ENCODE measurements around the gene JAG2.

JAG2 gene

DNA sequence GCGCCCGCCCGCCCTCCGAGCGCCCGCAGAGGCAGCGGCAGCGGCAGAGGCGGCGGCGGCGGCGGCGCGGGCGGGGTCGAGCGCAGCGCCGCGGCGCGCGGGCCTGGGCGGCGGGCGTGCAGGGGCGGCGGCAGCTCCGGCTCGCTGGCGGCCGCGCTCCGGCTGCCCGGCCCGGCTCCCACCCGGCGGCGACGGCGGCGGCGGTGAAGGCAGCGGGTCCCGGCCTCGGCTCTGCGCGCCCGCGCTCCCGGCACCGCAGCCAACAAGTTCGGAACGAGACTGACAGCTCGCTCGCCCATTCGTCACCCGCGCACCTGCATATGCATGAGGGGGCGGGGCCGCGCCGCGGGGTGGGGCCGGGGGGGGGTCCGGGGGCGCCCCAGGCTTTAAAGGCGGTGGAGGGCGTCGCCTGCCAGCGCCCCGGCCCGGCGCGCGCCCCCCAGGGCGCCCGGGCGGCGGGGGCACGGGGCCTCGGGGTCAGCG, at the start of gene JAG2:
TSS of gene JAG2 (minus strand) at position 281 of the 483 bp plus-strand sequence. CDS start 356 bp downstream, outside the sequence.
- DNase-seq = peak; percentile 49

DNA sequence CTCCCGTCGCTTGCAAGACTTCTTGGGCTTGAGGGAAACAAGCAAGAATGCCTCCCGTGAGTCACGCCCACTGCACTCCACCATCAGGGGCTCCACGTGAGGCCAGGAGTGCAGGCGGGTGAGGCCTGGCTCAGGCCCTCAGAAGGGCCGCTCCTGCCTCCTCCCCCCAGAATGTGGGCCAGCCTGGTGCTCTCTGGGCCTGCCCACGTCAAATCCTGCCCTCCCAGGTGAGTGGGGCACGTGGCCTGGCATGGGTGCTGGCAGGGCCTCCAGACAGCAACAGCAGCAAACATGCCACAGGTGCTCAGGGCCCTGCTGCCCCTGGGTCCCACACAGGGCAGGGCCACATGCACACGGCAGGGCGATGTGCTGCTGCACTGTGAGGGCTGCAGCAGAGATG, 49.2 kb upstream of the JAG2 start:
- DNase-seq = no peak

DNA sequence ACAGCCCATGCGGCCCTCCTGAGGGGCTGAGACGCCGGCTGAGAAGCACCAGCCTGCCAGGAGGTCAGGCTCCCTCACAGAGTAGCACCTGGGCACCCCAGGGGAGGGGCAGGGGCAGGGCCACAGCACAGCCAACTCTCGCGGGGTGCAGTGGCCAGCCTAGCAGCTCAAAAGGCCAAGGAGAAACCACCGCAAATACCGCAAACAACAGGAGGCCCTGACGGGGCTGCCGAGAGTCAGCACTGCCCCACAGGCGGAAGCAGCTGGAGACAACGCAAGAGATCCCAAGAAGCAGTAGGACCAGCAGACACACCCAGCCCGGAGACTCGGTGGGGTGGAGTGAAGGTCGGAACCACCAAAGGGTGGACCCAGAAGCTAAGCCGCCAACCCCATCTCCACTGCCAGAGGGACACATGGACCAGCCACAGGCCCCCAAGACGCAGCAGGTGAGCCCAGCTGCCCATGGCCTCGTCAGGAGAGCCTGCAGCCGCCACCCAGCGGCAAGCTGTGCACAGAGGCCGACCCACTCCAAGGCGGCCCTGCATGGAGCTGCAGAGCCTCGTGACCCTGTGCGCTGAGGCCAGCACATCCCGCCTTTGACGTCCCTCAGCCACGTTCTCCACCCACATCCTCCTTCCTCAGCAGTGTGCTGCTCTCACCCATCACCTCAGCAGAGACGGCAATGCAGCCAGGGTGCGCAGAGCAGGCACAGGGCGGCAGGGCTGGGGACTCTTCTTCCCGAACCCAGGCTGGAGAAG, 48.1 kb upstream of the JAG2 start:
- DNase-seq = no peak

DNA sequence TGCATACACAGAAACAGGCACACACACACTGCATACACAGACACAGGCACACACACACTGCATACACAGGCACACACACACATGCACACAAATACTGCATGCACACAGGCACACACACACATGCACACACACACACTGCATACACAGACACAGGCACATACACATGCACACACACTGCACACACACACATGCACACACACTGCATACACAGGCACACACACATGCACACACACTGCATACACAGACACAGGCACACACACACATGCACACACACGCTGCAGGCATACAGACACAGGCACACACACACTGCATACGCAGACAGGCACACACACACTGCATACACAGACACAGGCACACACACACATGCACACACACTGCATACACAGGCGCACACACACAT, 47.0 kb upstream of the JAG2 start:
- no peak for DNase-seq

DNA sequence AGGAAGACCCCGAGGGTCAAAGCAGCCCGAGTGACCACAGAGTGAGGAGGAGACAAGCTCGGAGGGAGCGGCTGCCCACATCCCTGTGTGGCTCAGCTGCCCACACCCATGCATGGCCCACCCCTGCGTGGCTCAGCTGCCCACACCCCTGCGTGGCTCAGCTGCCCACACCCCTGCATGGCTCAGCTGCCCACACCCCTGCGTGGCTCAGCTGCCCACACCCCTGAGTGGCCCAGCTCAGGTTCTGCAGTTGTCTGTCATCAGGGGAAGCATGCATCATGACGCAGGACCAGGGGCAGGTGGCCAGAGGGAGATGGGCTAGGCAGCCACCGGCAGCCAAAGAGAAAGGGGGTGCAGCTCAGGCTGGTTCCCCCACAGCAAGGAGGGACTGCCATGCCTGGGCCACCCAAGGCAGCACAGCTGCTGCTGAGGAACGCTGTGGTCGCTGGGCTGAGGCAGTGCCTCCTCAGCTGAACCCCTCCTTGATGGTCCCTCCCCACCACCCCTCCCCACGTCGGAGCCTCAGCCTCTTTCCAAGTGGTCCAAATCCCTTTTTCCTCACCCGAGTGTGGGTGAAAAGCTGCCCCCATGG, 45.8 kb upstream of the JAG2 start:
- no peak for DNase-seq

DNA sequence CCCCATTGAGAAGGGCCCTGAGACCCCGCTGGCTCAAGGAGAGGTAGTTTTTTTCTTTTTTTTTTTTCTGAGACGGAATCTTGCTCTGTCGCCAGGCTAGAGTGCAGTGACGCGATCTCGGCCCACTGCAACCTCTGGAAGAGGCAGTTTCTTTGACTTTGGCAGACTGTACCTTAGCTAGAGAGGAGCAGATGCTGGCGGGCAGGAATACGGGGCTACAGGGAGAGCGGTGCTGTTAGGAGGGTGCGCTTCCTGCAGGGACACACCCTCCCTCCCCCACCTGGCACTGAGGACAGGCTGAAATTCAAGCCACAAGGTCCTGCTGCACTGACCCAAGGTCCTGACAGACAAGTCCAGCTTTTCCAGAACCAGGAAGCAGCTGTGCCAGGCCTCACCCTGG, 44.8 kb upstream of the JAG2 start:
- DNase-seq = no peak

DNA sequence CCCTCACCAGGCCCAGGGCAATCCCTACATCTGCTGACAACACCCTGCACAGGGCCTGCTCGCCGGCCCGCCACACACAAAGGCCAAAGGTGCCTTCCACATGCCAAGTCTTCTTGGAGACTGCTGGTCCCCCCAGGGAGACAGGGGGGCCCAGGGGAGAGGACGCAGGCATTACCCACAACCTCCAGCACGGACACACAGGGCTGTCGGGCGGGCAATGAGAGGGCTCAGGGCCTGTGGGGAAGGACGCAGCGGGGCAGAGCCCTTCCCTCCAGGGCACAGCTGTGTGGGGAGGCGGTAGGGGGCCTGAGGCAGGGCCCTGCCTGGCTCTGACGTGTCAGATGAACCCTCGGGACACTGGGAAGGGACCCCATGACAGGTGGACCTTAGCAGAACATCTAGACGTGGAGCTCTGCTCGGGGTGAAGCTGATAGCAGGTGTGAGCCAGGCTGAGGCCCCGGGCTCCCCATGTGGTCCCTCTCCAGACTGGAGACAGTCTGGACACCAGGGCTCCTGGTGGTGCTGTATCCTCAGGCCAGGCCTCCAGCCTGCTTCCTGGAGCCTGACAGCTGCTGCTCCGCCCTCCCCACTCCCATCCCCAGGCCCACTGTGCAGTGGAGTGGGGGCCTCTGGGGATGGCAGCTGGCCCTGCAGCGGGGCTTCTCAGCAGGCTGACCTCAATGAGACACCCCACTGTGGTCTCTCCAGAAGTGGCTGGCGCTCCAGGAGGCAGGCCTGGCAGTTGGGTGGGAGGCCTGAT, 44.1 kb upstream of the JAG2 start:
- DNase-seq = no peak

DNA sequence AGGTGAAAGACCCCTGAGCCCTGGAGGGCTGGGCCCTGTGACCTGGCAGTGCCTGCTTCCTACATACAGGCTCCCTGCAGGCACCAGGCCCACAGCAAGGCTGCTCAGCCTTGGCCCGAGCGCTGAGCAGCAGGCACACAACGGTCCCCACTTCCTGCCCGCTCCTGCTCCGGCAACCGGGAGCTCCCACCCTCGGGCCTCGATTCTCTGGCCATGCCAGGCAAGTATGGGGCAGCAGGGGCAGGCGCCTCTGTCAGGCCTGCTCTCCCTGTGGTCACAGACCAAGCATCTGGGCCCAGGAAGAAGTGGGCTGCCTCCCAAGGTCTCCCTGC, 43.1 kb upstream of the JAG2 start:
- no peak for DNase-seq

DNA sequence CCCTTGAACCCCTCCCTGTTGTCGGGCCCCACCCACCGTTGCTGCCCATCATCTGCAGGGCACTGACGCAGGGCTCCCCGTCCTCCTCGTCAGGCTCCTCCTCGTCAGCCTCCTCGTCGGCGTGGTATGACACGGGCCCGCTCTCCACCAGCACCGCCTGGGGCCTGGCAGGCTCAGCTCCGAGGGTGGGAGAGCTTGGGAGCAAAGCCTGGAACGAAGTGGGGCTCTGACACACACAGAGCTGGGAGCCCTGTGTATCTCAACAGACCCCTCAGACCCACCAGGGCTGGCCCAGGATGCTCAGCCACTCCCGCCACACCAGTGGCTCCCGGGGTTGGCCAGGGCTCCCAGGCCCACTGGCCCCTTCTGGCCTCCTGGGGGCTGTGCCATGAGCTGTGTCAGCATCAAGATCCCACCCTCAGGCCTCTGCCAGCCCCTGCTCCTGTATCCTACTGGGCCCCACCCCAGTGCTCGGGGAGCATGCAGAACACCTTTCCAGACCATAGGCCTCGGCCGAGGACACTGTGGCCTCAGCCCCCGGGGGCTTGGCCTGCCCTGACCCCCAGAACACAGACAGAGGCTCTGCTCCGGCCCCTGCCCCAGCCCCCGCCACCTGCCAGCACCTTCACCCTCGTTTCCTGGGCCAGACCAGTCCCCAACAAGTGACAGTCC, 42.6 kb upstream of the JAG2 start:
- no peak for DNase-seq

DNA sequence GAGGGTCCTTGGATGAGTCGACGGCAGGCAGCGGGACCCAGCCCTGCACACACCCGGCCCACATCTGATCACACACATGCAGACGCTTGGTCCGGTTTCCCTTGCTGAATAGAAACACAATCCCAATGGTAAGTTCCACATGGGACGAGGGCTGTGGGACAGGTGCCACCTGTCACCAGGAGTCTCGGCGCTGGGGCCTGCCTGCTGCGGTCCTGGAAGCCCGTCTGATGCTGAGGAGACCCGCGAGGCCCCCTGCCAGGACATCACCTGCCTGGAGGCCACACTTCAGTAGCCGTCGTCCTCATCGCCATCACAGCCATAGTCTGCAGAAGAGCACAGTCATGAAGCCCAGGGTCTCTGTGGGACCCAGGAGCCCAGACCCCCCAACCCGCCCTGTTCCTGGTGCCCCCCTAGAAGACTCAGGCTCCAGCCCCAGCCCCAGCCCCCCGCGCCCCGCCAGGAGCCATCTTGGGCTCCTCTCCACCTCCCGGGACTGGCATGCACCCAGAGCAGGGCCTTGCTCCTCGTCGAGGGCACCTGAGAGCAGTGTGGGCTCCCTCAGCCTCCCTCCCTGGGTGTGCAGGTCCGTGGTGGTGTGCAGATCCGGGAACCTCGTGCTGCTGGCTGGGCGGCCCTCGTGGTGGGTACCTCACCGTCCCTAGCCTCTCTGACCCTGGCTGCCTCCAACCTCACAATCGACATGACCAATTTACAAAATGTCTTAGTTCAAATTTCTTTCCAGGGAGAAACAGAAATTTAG, 41.9 kb upstream of the JAG2 start:
- no peak for DNase-seq

DNA sequence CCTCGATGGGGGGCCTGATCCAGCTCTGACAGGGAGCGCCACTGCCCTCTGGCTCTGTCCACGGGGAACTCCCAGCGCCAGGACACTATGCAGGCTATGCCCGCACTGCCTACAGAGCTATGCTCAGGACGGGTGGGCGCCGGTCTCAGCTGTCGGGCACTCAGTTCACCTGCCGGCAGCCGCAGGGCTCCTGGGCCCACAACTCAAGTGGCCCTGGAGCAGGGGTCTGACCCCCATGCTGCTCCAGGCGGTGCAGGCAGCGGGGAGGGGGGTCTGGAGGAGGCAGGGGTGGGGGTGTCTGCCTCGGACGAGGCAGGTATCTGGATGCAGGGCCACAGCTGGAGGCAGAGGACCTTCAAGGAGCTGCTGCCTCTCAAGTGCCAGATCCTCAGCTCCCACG, 41.1 kb upstream of the JAG2 start:
- DNase-seq = no peak

DNA sequence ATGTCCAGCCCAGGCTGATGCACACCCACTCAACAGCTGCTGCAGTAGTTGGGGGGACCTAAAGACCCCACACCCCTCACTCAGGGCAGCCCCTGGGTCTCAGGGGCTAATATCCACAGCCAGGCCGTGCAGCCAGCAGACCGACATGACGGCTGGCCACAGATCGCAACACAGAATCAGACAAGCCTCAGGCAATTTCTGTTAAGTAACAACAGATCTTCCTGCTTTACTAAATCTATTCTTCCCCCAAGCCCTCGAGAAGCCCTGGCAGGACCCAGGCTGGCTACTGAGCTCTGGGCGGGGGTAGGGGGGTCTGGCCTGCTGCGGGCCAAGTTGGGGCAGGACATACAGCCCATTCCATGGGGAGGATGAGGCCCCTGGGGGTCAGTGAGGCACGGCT, 40.5 kb upstream of the JAG2 start:
- no peak for DNase-seq

DNA sequence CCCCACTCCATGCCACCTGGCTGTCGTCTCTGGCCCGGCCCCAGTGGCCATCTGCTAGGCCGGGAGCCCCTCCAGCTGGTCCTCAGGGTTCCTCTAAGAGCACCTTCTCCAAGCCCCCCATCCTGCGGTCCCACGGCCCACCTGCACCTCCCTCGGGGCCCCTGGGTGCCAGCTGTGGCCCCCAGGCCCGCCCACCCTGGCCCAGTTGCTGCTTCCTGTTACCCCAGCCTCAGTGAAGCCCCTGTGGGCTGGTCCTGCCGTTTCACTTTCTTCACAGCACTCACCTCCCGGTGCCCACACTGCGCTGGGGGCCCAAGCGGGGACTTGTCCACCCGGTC, 40.1 kb upstream of the JAG2 start:
- no peak for DNase-seq

DNA sequence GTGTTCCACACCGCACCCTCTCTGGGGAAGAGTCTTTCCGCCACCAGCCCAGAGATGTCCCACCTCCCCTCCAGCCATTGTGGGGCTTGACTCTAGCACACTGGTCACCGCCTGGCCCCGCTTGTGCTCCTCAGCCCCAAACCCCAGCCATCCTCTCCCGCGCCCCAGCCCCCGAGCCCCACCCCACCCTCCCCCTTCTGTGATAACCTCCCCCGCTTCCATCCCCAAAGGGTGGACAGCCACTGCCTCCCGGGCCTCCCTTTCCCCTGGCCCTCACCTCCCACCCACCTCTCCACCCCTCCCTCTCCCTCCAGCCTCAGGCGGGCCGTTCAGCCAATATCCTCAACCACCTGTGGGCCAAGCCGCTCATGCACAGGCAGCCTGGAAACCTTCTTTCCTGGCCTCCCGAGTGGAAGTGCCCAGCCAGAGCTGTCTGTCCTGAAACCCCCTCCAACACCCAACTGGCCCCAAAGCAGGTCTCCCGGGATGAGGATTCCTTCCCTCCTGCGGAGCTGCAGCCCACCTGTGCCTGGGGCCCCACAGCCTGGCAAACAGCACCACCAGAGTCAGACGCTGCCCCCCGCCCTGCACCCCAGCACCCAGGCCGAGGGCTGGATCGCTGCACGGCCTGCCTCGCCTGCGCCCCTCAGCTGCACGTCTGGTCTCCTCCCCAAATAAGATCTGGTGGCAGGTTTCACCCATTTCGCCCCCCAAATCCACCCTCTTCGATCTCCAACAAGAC, 39.6 kb upstream of the JAG2 start:
- no peak for DNase-seq

DNA sequence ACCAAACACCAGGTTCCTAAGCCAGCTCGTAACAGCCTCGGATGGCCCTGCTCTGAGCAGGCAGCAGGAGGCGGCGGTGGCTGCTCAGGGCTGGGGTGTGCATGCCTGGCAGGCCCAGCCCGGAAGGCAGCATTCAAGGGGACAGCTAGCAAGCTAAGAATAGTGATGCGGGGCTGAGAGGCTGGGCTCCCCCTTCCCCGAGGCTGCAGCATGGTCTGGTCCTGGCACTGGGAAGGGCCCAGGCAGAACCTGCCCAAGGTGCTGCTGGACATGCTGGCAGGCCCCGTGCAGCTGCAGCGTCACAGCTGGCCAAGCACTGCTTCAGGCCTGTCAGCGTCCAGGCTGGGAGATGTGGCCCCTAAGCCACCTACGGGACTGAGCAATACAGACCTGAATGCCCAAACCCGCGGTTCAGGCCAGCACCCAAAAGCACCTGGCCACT, 38.9 kb upstream of the JAG2 start:
- no peak for DNase-seq

DNA sequence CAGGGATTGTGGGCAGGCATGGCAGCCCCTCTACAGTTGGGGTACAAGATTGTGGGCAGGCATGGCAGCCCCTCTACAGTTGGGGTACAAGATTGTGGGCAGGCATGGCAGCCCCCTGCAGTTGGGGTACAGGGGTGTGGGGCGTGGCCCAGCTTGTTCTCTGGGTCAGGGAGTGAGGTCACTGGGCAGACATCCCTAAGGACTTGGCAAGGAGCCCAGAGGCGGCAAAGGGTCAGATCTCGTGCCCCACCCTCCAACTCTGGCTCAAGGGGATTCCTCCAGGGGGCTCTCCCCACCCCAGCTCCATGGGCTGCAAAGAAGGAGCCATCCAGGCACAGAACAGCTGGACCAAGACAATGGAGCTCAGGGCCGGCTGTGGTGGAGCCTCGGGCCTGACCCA, 38.3 kb upstream of the JAG2 start:
- DNase-seq = no peak

DNA sequence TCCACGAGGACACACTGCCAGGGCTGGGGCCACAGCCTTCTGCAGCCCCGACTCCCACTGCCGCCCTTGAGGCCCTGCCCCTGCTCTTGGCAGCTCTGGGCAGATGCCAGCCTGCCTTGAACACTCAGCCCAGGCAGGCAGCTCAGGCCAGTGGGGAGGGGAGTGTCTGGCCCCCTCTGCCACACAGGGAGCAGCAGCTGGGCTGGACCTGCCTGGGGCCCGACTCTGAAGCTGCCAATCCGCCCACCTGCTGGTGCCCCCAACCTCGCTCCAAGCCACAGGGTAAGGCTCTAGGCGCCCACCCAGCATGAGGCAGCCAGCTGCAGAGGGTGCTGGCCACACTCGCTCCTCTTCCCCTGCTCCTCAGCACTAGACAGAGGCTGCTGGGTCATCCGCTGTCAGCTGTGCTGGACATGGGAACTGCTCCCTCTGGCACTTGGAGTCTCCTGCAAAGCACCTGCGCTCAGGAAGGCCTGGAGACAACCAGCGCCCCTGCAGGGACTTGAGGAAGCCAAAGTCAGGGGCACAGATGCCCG, 37.2 kb upstream of the JAG2 start:
- no peak for DNase-seq

DNA sequence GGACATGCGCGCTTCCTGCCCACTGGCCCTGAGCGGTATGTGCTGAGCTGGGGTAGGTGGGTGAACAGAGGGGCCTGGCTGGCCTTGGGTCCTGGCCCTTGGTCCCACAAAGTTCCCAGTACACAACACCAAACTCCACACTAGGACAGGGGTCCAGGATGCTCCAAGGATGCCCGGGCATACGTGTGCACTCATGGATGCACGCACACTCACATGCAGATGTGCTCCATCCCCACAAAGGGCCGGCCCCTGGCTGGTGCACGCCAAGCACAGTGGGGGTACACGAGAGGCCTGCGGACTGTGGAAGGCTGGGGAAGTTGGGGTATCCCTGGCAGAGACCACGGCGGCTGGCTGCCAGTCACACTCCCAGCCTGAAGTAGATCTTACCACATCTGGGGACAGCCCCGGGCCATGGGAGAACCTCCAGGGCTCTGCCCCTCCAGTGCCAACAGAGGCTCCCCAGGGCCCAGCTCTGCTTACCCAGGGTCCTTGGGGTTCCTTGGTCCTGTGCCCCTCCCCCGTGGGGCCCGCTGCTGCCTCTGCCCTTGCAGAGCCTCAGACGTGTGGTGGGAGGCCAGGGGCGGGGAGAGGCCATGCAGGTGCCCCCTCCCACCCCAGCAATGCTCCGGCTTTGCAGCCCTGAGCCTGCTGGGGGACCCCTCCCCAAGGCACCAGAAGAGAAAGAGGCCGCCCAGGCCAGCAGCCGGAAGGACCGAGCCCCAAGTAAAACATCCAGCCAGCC, 36.5 kb upstream of the JAG2 start:
- no peak for DNase-seq

DNA sequence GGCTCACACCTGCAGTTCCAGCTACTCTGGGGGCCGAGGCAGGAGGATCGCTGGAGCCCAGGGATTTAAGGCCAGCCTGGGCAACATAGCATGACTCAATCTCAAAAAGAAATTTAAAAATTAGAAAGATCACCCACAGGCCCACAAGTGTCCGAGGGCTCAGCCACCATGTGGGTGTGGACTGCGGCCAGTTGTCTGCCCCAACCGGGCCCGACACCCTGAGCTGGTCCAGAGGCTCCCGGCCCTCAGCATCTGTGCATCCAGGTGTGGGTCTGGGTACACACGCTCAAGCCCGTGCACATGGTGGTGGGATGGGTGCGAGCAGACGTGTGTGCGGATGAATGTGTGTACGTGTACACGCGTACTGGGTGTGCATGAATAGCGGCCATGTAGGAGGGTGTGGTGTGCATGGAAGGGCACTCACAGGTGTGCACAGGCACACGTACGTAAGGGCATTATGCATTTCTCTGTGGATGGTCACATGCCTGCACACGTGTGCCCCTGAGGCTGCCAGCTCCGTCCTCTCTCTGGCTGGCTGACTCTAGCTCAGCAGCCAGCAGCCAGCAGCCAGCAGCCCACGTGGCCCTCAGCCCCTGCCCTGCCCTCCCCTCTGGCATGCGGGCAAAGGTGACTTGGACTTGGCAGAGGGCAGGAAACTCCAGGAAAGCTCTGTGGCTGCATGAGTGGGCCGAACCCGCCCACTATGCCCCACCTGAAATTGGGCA, 35.8 kb upstream of the JAG2 start:
- DNase-seq = no peak

DNA sequence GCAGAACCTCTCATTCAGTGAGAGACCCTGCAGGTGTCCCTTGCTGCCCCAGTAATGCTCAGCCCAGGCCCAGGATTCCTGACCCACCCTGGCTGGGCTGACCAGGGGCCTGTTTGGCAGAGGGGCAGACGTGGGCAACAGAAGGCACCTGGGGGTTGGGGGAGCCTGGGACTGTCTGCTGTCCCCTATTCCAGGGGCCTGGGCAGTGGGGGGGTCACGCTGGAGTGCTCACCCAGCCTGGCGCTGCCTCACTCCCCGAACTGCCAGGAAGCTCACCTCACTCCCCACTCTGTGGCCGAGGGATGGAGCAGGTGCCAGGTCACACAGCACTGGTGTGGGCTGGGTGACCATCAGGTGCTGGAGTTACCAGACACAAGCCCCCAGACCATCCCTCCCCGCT, 35.1 kb upstream of the JAG2 start:
- no peak for DNase-seq

All from activated CD4-positive, alpha-beta T cell treated with anti-CD3 and anti-CD28 coated beads, Interleukin-2, amount 50 U/mL, for 16 hours (primary cell).